ENCODE results near the gene CLIC4. TPM values are rescaled to one million over a fixed set of nuclear protein-coding genes. Genes with fewer than 3 reads are reported as not detected.

The CLIC4 gene
- polyA plus RNA-seq, 1 donor: 119 TPM

DNA sequence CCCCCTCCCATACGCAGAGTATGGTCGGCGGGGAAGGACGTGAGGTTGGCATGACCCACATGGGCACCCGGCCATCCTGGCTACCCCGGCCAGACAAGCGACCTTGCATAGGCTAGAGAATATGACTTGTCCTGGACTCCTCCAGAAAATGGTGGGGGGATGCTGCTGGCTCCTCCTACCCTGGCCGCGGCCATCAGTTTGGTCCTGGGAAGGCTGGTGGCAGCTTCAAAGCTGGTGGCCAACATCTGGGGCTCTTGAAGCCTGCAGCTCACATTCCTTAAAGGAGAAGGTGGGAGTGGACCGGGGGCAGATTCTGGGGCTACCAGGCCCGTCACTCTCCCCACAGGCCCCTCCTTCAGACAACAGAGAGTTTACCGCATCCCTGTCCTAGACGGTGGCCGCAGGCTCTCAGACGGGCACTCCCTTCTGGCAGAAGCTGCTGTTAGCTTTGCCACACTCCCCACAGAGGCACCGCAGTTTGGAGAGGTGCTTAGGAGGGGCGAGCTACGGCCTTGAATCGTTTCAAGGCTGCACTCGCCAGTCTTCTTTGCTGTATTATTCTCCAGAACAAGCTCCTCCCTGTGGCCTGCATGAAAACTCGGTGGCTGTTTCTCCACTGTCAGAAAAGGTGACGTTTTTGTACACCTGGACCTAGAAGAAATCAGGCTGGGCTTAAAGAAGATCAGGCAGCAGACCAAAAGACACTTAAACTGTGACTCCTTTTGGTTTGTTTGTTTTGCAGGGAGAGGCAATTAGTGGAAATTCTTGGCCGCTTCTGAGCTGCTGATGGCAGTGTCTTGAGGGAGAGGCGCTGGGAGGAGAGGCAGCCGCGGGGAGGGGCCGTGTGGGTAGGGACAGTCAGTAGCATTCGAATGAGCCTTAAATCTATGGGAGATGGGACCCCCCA is 116.8 kb downstream of the CLIC4 start:
- no peak for DNase-seq

DNA sequence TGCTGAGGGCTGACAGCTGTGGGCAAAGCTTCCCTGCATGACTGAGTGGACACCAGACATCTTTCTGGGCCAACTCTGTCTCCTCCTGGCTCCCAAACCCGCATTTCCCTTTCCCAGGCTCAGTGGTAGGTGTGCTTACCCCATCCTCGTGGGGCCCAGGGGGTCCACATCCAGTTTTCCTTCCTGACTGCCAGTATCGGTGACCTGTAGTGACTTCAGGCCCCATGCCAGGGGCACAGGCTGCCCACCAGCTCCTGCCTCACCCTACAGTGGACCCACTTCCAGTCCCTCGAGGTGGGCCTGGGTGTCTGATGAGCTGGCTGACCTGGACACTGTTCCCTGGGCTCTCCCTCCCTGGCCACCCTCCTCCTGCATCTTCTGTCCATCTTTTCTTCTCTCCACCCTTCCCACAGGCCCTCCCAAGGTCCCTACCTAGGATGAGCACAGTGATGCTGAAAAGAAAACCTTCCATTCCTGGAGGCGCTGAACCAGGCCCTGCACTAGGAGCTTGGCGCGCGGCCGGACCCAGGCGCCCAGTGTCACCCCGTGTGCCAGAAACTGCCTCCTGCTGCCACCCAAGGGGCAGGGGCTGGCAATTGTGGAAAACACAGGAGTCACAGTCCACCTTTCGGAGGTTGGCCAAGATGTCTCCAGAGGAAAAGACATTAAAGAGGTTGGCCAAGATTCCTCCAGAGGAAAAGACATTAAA is 117.7 kb downstream of the CLIC4 start:
- DNase-seq: no peak

DNA sequence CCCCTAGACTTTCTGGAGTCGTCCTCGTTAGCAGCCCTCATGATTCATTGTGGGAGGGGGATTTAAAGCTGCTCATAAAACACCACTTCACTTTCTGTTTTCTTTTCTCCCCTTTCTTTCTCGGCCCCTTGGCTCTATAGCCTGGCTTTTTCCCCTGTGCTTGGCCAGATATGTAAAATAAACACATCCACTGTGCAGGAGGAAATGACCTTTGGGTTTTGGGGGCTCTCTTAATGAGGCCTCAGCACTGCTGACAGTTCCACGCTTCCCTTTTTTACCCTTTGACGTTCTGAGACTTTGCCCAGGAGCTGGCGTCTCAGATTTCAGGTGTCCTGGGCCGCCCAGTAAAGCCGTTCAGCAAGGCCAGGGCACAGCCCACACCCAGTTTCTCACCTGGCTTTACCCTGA is 119.1 kb downstream of the CLIC4 start:
- DNase-seq: no peak

DNA sequence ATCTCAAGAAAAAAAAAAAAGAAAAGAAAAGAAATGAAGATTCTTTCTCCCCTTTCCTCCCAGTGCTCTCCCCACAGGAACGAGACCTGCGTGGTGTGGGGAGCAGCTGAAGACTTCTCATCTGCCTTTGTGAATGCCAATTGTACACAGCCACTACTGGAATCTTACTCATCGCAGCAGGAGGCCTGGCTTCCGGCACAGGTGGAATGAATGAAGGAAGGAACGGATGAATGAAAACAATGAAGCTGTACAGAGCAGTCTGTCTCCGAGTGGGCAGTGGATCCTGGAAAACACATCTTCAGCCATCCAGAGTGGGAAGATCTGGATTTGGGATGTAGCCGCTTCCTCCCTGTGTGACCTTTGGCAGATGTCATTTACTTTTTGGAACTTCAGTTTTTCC is 119.9 kb downstream of the CLIC4 start:
- no peak for DNase-seq

DNA sequence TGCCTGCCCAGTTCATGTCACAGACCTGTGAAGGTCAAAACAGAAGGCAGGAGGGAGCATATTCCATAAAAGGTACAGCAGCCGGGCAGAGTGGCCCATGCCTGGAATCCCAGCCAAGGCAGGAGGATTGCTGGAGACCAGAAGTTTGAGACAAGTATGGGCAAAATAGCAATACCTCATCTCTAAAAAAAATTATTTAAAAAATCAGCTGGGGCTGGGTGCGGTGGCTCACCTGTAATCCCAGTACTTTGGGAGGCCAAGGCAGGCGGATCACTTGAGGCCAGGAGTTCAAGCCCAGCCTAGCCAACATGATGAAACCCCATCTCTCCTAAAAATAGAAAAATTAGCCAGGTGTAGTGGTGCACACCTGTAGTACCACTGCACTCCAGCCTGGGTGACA is 120.3 kb downstream of the CLIC4 start:
- no peak for DNase-seq

DNA sequence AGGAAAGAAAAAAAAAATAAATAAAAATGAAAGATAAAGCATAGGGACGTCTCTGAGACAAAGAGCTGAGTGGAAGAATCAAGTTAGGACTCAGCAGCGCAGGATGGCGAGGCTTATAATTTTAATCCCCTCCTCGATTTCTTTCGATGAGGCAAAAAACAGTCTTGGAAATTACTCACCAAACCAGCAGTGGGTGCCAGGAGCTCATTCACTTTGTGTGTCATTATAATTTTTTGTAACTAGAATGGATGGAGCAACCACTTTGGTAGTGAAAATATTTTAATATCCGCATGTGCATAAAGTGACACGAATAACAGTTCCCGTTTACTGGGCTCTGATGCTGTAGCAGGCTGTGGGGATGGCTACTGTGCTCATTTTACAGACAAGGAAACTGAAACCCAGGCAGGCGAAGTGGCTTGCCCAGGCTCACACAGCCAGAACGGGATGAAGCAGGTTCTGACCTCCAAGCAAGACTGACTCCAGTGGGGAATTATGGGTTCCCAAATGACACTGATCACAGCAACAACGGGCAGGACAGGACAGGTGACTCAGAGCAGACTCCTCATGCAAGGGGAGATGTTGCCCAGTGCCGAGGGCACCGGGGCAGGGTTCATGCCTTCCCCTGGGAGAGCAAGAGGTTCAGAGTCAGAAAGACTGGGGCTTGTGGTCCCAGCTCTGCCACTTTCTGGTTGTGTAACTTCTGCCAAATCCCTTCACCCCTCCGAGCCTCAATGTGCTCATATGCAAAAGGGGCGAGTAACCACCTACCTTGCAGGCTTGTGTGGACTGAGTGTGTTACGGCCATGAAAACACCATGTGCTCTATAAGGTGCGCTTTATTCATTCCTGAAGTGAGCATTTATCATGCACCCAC is 121.2 kb downstream of the CLIC4 start:
- no peak for DNase-seq

DNA sequence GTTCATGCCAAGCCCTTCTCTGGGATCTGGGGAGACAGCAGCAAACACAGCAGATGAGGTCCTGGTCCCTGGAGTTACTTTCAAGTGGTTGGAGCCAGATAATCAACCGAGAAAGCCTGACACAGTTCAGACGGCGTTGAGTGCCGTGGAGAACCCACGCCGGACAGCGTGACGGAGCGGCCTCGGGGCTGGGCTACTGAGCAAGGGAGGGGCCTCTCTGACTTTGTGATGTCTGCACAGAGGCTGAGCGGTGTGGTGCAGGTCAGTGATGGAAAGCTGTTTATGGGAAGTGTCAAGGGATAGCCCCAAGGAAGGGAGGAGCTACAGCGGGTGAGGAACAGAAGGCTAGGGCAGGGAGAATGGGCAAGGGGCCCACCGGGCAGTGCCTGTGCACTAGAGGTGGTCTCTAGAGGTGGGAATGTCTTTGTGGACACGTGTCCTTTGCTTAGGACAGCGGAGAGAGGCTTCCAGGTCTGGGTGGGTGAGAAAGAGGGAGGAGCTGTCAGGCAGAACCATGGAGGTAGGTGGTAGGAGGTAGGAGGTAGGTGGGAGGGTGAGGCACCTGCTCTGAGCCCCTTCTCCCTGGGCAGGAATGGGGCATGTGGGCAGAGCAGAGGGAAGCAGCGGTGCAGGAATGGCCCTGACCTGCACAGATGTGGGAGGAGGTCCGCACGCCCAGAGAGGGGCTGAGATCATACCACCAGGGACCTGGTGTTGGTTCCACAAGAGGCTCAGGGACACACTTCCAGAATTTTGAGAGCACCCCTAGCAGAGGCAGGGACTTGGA is 122.0 kb downstream of the CLIC4 start:
- DNase-seq: no peak

DNA sequence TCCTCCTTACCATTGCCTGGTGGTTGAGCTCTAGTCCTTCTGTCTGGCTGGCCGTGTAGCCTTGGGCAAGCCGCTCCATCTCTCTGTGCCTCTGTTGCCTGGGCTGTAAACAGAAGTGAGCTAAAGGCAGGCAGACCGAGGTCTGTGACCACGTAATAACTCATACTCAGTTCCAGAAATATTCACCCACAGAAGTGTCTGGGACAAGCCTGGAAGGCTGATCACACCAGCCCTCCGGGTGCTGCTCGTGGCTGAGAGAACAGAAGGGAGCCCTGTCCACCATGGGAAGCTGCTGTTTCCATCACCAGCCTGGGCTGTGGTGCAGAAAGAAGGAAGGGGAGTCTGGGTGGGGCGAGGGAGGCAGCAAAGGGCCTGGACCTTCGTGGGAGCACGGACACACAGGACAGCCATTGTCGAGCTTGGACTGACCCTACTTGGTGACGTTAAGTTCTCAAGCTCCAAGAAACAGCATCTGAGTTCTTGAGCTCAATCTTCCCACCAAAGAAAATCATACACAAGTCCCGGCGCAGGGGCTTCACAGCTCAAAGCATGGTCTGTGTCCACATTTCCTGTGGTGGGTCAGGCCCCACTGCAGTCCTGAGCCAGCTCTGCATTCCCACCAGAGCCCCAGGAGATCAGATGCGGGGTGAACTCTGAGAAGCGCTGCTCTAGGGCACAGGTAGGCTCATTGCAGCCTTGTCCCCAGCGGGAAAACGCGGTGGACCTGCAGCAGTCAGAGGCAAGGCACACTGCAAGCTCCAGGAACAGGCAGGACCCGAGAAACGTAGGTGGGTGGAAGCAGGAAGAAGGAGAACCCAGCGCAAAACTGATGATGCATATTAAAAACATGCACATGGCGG is 123.0 kb downstream of the CLIC4 start:
- DNase-seq: no peak

DNA sequence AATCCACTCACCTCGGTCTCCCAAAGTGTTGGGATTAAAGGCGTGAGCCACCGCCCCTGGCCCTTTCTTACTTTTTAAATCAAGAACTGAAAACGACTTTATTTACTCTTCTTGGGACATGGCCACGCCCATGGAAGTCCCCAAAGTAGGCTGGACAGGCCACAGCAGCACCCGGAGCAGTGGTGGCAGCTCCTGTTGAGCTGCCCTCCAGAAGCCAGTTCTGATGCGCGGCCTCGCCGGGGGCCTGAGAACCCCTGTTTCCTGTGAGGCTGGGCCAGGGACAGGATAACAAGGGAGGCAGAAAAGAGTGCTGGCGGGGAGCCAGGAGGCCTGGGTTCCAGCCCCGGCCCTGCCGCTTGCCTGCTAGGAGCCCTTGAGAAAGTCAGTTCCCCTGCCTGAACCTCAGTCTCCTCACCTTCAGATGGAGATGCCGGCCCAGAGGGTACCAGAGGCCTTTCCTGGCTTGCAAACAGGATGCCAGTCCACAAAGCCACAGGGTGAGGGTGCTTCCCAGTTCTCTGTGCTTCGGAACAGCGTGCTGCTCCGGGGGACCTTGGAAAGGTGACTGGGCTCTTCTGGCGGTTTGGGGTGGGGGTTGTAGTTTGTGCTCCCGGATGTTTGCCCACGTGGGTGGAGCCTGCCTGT is 125.4 kb downstream of the CLIC4 start:
- no peak for DNase-seq

DNA sequence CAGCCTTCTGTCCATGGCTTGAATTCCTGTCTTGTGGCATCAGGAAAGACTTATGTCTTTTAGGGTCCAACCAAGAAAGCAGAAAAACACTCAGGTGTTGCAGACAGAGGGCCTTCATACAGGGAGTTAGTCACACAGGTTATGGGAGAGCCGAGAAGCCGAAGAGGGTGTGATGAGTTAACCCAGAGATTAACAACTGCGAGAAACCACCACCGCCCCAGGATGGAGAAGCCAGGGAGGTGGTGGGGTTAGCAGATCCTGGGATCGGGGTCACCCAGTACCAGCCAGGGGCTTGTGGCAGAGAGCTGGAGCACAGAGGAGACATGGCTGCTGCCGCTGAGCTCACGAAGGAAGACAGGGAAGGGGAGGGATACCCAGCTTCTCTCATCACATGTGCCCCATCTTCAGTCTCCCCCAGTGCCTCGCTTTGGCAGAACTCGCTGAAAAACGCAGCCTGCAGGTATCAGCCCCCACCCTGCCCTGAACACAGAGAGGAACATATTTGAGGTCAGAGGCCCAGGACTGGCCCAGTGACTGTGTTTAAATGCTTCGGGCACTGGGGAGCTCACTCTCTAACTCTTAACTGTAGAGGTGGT is 126.2 kb downstream of the CLIC4 start:
- DNase-seq: no peak

DNA sequence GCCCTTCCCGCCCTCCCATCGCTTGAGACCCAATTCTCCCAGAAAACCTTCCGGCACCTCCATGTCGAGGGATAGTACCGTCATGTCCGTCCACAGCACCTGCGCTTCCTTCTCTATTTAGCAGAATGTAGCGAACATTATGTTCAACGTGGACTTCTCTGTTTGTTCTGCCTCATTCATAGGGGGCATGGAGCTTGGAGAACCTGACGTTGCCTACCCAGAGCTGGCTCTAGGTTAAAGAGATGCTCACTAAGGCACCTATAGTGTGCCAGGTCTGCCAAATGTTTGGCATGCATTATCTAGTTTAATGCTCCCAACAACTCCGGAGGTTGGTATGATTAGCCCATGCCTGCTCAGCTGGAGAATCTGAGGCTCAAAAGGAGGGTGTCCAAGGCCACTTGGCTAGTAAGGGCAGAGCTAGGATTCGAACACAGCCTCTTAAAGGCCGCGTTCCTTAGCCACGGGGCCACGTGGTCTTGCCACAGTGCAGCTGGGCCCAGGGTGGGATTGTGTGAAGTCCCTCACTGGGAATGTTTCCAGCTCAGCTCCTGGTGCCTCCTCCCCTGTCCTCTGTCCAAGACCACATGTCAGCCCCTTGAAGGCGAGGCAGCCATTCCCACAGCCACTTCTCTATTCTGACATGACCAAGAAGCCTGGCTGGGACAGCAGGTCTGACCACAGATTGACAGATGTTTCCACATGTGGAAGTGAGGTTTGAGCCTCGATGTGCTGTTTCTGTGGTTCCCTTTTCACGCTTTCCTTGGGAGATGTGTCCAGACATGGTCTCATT is 127.0 kb downstream of the CLIC4 start:
- peak; percentile 15 for DNase-seq

DNA sequence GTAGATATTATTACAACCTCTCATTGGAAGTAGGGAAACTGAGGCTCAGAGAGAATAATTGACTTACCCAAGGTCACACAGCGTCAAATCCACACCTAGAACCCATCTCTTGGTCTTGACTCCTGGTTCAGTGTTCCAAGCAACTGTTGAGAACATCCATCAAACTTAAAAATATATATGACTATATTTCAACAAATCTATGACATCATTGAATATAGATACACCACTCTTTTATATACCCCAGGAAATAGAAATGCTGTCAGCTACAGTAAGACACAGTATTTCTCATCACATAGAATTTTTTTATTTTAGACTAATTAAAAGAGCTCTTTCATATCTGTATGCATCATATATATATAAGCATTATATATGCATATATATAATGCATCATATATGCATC is 127.9 kb downstream of the CLIC4 start:
- no peak for DNase-seq

DNA sequence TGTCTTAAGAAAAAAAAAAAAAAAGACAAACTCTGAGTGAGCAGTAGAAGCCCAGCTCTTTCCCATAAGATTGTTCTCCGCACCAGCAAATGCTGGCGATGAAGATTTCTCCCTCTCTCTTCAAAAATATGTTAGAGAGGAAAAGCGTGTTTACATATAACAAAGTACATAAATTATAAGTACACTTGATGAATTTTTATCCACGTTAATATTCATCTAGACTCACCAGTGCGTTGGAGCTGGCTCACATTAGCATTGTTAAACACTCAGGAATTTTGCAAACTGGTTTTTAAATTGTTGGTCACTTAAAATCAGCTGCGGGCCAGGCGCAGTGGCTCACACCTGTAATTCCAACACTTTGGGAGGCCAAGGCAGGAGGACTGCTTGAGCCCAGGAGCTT is 128.8 kb downstream of the CLIC4 start:
- no peak for DNase-seq

DNA sequence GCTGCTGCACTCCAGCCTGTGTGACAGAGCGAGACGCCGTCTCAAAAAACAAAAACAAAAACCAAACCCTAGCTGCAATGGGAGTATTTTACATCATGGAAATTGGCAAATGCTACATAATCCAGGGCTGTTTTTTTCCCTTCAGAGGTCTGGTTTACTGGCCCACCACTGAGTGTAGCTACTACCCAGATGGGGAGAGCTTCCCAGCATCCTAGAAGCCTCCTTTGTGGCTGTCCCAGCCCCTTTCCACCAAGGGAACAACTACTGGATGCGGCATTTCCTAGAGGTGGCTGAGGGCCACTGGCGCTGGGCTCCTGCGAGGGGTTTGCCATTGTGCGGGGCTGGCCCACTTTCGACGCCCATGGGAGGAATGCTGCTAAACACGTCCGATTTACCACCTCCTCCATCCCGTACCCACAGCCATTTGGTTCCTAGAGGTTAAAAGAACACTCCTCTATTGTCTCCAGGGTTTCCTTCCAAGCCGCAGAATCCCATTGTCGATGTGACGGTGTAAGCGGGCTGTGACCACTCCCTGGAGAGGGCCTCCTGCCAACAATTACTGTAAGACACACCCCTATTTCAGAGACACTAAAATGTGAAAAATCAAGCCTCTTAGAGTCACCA is 129.5 kb downstream of the CLIC4 start:
- no peak for DNase-seq

DNA sequence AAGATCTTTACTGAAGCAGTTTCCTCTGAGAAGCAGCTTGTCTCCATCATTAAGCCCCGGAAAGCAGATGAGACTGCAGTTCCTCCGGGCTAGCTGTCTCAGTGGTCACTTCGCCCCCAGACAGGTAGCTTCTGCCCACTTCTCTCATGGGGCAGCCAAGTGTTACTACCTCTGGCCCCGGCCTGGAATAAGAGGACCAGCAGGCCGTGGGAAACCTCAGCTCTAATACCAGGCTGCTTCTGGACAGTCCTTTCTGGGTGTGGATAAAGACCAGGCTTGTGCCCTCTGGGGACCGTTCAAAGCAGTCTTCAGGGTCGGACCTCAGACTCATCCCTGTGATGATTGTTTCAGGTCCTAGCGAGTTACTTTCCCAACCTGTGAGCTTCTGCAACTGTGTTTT is 130.0 kb downstream of the CLIC4 start:
- no peak for DNase-seq

DNA sequence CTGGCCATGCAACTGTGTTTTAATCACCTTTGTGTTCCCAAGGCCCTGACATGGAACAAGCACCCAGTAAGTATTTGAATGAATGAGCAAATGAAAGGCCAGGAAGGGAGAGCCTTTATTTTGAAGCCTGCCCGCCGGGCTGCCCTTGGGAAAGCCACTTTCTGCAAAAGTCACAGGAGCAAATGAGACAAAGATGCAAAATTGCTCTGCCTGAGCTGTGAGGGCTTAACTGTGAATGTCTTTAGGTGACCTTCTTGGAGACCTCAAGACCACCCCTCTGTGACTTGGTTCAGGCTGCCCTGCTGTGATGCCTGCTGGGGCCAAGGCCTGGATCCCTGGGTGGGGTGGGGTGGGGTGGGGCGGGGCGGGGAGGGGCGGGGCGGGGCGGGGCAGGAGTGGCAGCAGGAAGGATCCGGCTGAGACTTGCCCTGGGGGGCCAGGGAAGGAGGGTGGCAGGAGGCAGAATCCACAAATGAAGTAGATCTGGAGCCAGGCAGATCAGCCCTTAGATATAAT is 130.8 kb downstream of the CLIC4 start:
- no peak for DNase-seq

DNA sequence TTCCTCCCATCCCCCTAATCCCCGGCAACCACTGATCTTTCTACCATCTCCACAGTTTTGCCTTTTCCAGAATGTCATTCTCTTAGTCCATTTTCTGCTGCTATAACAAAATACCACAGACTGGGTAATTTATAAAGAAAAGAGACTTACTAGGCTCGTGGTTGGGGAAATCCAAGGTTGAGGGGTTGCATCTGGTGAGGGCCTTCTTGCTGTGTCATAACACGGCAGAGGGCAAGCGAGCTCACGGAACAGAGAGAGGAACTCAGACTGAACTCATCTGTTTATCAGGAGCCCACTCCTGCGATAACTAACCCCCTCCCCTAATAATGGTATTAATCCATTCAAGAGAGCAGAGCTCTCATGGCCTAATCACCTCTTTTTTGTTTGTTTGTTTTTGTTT is 132.8 kb downstream of the CLIC4 start:
- no peak for DNase-seq

Data from hindlimb muscle (tissue), 1 donor.